Liver (tissue), 9 donors: ENCODE measurements around the gene APBB1IP. TPM values are rescaled to one million over a fixed set of nuclear protein-coding genes. Genes with fewer than 3 reads are reported as not detected.
A peak's percentile ranks its signal among the peaks of the same experiment; 100 is the strongest.

Experiments
- DNase-seq: peaks from one replicate; pipeline ENCODE4 v3.0.0-alpha.2; 2017; ENCODE audit warnings: low spot score
- H3K27ac ChIP-seq, 2 donors: one replicate each; pipeline ENCODE4 v1.7.0; 2013; ENCODE audit warnings: inconsistent platforms in 2 of 2, low read length in 2 of 2, control low read depth in 1 of 2, low read depth in 1 of 2, mild to moderate bottlenecking in 1 of 2
- H3K27me3 ChIP-seq, 4 donors: one replicate each; pipeline versions ENCODE4 v1.6.1 to v1.7.0; 2013; ENCODE audit warnings: low read length in 3 of 4, inconsistent platforms in 1 of 4, mild to moderate bottlenecking in 1 of 4, moderate library complexity in 1 of 4; ENCODE audit not compliant: control insufficient read depth in 4 of 4, insufficient read depth in 4 of 4
- H3K36me3 ChIP-seq, 4 donors: one replicate each; pipeline versions ENCODE4 v1.6.1 to v1.7.0; 2013; ENCODE audit warnings: low read length in 3 of 4, mild to moderate bottlenecking in 3 of 4, low read depth in 1 of 4, moderate library complexity in 1 of 4; ENCODE audit not compliant: control insufficient read depth in 4 of 4, insufficient read depth in 3 of 4
- H3K4me1 ChIP-seq, 4 donors: one replicate each; pipeline versions ENCODE4 v1.6.1 to v1.7.0; 2013; ENCODE audit warnings: low read length in 3 of 4, mild to moderate bottlenecking in 3 of 4, moderate library complexity in 1 of 4; ENCODE audit not compliant: control insufficient read depth in 4 of 4, insufficient read depth in 4 of 4
- H3K4me3 ChIP-seq, 3 donors: one replicate each; pipeline versions ENCODE4 v1.6.1 to v1.7.0; 2013; ENCODE audit warnings: low read length in 3 of 3, control low read depth in 1 of 3, low read depth in 1 of 3, mild to moderate bottlenecking in 1 of 3
- H3K9ac ChIP-seq, 2 donors: one replicate each; pipeline ENCODE4 v1.7.0; 2013; ENCODE audit warnings: low read length in 2 of 2, mild to moderate bottlenecking in 2 of 2, moderate library complexity in 2 of 2, control low read depth in 1 of 2, low read depth in 1 of 2
- H3K9me3 ChIP-seq, 4 donors: one replicate each; pipeline versions ENCODE4 v1.6.1 to v1.7.0; 2013; ENCODE audit warnings: low read length in 3 of 4; ENCODE audit not compliant: control insufficient read depth in 4 of 4
- ATF3 ChIP-seq: IDR thresholded peaks from 2 replicates; pipeline ENCODE4 v1.6.1; 2016; ENCODE audit warnings: antibody characterized with exemption
- CTCF ChIP-seq: fragments of 150-350 bp; IDR thresholded peaks from 2 replicates; pipeline ENCODE4 v1.5.1; 2017; ENCODE audit warnings: improper control_type of control experiment, low read depth, low read length; ENCODE audit not compliant: missing input control
- EGR1 ChIP-seq, 2 donors: IDR thresholded peaks; 2 replicates each; pipeline ENCODE4 v1.6.1; 2016 to 2018; ENCODE audit warnings: antibody characterized with exemption in 2 of 2, low read depth in 2 of 2
- FOXA1 ChIP-seq: IDR thresholded peaks from 2 replicates; pipeline ENCODE4 v1.6.1; 2016; ENCODE audit warnings: antibody characterized with exemption
- FOXA2 ChIP-seq: IDR thresholded peaks from 2 replicates; pipeline ENCODE4 v1.6.1; 2016; ENCODE audit warnings: antibody characterized with exemption
- GABPA ChIP-seq, 2 donors: IDR thresholded peaks in 1 of 2; conservative IDR thresholded peaks in 1 of 2; 2 replicates each; pipeline ENCODE4 v1.6.1; 2016; ENCODE audit warnings: antibody characterized with exemption in 2 of 2, mild to moderate bottlenecking in 1 of 2, moderate library complexity in 1 of 2
- HNF4A ChIP-seq, 2 donors: conservative IDR thresholded peaks; 2 replicates each; pipeline ENCODE4 v1.6.1; 2016; ENCODE audit warnings: antibody characterized with exemption in 2 of 2, mild to moderate bottlenecking in 2 of 2
- HNF4G ChIP-seq: IDR thresholded peaks from 2 replicates; pipeline ENCODE4 v1.6.1; 2016; ENCODE audit warnings: antibody characterized with exemption
- JUND ChIP-seq, 2 donors: IDR thresholded peaks; 2 replicates each; pipeline ENCODE4 v1.6.1; 2016; ENCODE audit warnings: antibody characterized with exemption in 2 of 2
- MAX ChIP-seq: IDR thresholded peaks from 2 replicates; pipeline ENCODE4 v1.6.1; 2016; ENCODE audit warnings: antibody characterized with exemption
- NR2F2 ChIP-seq: IDR thresholded peaks from 2 replicates; pipeline ENCODE4 v1.6.1; 2016; ENCODE audit warnings: antibody characterized with exemption
- RAD21 ChIP-seq, 2 donors: IDR thresholded peaks; 2 replicates each; pipeline ENCODE4 v1.6.1; 2016; ENCODE audit warnings: antibody characterized with exemption in 2 of 2, mild to moderate bottlenecking in 2 of 2
- REST ChIP-seq: IDR thresholded peaks from 2 replicates; pipeline ENCODE4 v1.6.1; 2016; ENCODE audit warnings: antibody characterized with exemption, mild to moderate bottlenecking
- RXRA ChIP-seq, 2 donors: IDR thresholded peaks; 2 replicates each; pipeline ENCODE4 v1.6.1; 2017 to 2018; ENCODE audit warnings: antibody characterized with exemption in 2 of 2, mild to moderate bottlenecking in 1 of 2
- SP1 ChIP-seq: IDR thresholded peaks from 2 replicates; pipeline ENCODE4 v1.6.1; 2018; ENCODE audit warnings: antibody characterized with exemption, mild to moderate bottlenecking
- YY1 ChIP-seq: IDR thresholded peaks from 2 replicates; pipeline ENCODE4 v1.6.1; 2016; ENCODE audit warnings: antibody characterized with exemption, mild to moderate bottlenecking
- ZBTB33 ChIP-seq: IDR thresholded peaks from 2 replicates; pipeline ENCODE4 v1.6.1; 2016; ENCODE audit warnings: antibody characterized with exemption
- WGBS: extraction: QIAGEN DNeasy Blood & Tissue Kit; methylation state at CpG from one replicate; pipeline ENCODE4 v1.1.7; 2013; 5-methylcytosine and 5-hydroxymethylcytosine counted together
- polyA plus RNA-seq, 2 donors: library from polyadenylated mRNA; stranded (reverse) in 1 of 2; unstranded in 1 of 2; fragments of 200-250 nt in 1 of 2; fragments of >200 nt in 1 of 2; fragmentation: Nextera tagmentation in 1 of 2; extraction: Ambion mirVana in 1 of 2; gene quantifications; one replicate each; pipeline versions ENCODE4 v1.2.1 to v1.2.3, GENCODE V29; 2013 to 2015
- total RNA-seq, 2 donors: library from RNA; depleted of rRNA; stranded (reverse); fragments of >200 nt; gene quantifications; one replicate each; pipeline ENCODE4 v1.2.3, GENCODE V29; 2014
- donor health status: healthy.
- donor health status: healthy.
- donor health status: healthy.
- donor health status: healthy.
- donor health status: healthy.

Gene APBB1IP
- total and polyA plus RNA-seq, 4 donors: 9.3 to 28.4 (median 12.8) TPM

GRCh38 chr10:26486304-26486703 is 48.2 kb downstream of the APBB1IP start:
- Histone ChIP-seq H3K4me1 (peaks cover 4 to 9% (median 7%) of the 10 kb centered on the region in 4 donors), H3K9me3 (no peaks in the 10 kb centered on the region), H3K27me3 (no peaks in the 10 kb centered on the region), H3K27ac (no peak overlapping the region), H3K4me3 (no peak overlapping the region), H3K36me3 (no peaks in the 10 kb centered on the region), H3K9ac (no peak overlapping the region)
- TF ChIP-seq ZBTB33 (no peak), SP1 (no peak), YY1 (no peak), GABPA (IDR thresholded peaks at IDR 0.05 in 1 of 2, conservative IDR thresholded peaks at IDR 0.05 in 1 of 2) (no peak), CTCF (no peak), RAD21 (IDR thresholded peaks at IDR 0.05) (no peak), MAX (no peak), NR2F2 (no peak), HNF4G (no peak), JUND (IDR thresholded peaks at IDR 0.05) (no peak), ATF3 (no peak), EGR1 (IDR thresholded peaks at IDR 0.05; ENCODE audit: low read depth in 2 of 2) (no peak), HNF4A (conservative IDR thresholded peaks at IDR 0.05) (no peak)
- DNase-seq: no peak
- WGBS: 88% methylated on average over 7 of the region's 7 CpGs

GRCh38 chr10:26486990-26487850 is 49.1 kb downstream of the APBB1IP start:
- no peak overlapping the region for H3K9ac ChIP-seq
- TF ChIP-seq RAD21 (IDR thresholded peaks at IDR 0.05) (peak; percentile 23 to 41), FOXA2 (no peak), HNF4G (no peak), ATF3 (no peak), GABPA (IDR thresholded peaks at IDR 0.05 in 1 of 2, conservative IDR thresholded peaks at IDR 0.05 in 1 of 2) (no peak), FOXA1 (no peak), NR2F2 (no peak), RXRA (IDR thresholded peaks at IDR 0.05) (peak; percentile 57 to 60), EGR1 (IDR thresholded peaks at IDR 0.05; ENCODE audit: low read depth in 2 of 2) (no peak), SP1 (peak; percentile 15), YY1 (peak; percentile 15), CTCF (no peak), JUND (IDR thresholded peaks at IDR 0.05) (no peak), HNF4A (conservative IDR thresholded peaks at IDR 0.05) (peak; percentile 39 to 43), REST (no peak), MAX (no peak)

More at GRCh38 chr10:26486990-26487850, 49.1 kb downstream of the APBB1IP start:
- no peaks in the 10 kb centered on the region for H3K27me3 ChIP-seq
- no peak overlapping the region for H3K27ac ChIP-seq
- WGBS: 45% methylated on average over 11 of the region's 11 CpGs
- H3K4me3 ChIP-seq: no peak overlapping the region
- H3K9me3 ChIP-seq: no peaks in the 10 kb centered on the region
- peaks cover 5 to 13% (median 8%) of the 10 kb centered on the region in 4 donors for H3K4me1 ChIP-seq
- no peaks in the 10 kb centered on the region for H3K36me3 ChIP-seq
- DNase-seq: no peak
